ENCODE data around the gene C16orf54. TPM values are rescaled to one million over a fixed set of nuclear protein-coding genes. Genes with fewer than 3 reads are reported as not detected.
"Not testable (repeated sequence)": the region's sequence is repeated elsewhere in the genome, so short reads cannot be mapped to it uniquely, and the experiment has no call there.

C16orf54 gene
- total RNA-seq, 4 donors from 2014 or later, result 0.34 to 1.1 TPM; not detected in 2

- peaks cover 12% of the 10 kb centered on the region for H3K27me3 ChIP-seq
- 39% methylated on average over 10 of the region's 10 CpGs for WGBS
- H3K4me3 ChIP-seq, result no peak overlapping the region
- TF ChIP-seq CTCF (IDR thresholded peaks at IDR 0.05) (no peak), POLR2A (IDR thresholded peaks at IDR 0.05) (no peak), EP300 (IDR thresholded peaks at IDR 0.05) (no peak), POLR2AphosphoS5 (IDR thresholded peaks at IDR 0.05) (no peak)
- no peak for DNase-seq (ENCODE audit: low spot score in 2 of 2)
- no peak overlapping the region for H3K27ac ChIP-seq
- H3K4me1 ChIP-seq, result peaks cover under 1% of the 10 kb centered on the region
- H3K36me3 ChIP-seq, result no peaks in the 10 kb centered on the region
- H3K9me3 ChIP-seq, result no peaks in the 10 kb centered on the region
Measured at GRCh38 chr16:29779474-29779873, 33.7 kb upstream of the C16orf54 start.

DNA sequence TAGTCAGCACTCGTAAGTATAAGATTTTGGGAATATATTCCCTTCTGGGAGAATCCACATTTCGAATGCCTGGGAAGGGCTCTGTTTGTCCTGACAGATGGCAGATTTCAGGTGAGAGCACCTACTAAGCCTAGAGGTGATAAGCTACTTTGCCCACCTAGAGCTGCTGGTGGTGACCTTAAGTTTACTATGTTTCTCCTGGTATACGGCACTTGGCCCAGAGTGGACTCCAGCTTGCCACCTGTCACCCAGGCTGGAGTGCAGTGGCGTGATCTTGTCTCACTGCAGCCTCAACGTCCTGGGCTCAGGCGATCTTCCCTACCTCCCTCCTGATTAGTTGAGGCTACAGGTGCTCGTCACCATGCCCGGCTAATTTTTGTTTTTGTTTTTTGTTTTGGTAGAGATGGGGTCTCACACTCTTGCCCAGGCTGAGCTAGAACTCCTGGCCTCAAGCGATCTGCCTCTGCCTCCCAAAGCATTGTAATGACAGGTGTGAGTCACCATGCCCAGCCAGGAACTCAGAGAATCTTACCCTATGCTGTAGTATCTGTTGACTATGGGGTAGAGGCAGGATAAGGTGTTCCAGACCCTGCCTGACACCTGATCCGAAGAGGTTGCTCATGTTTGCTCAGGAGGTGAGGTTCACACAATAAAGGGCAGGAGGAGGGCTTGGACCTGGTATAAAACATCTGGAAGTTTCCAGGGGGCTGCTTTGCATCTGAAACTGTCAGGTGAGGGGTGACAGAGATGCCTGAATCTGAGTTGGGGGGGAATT lies 32.0 kb upstream of the C16orf54 start, which contains the start of gene ZG16:
Gene ZG16, plus strand, starts transcription at position 681 of the 775 bp plus-strand sequence. CDS start 1,011 bp downstream, outside the sequence.
- DNase-seq (ENCODE audit: low spot score in 2 of 2), result no peak
- H3K27ac ChIP-seq, result no peak within 1 kb of the TSS
- peaks cover 12% of the 10 kb centered on the region for H3K27me3 ChIP-seq
- no peaks in the 10 kb centered on the region for H3K4me1 ChIP-seq
- TF ChIP-seq CTCF (IDR thresholded peaks at IDR 0.05) (no peak), POLR2AphosphoS5 (IDR thresholded peaks at IDR 0.05) (no peak), POLR2A (IDR thresholded peaks at IDR 0.05) (no peak), EP300 (IDR thresholded peaks at IDR 0.05) (no peak)
- no peaks in the 10 kb centered on the region for H3K36me3 ChIP-seq
- H3K9me3 ChIP-seq, result no peaks in the 10 kb centered on the region
- no peak within 1 kb of the TSS for H3K4me3 ChIP-seq
- WGBS, result 88% methylated on average over 10 of the region's 10 CpGs

- Histone ChIP-seq H3K36me3 (no peaks in the 10 kb centered on the region), H3K9me3 (no peaks in the 10 kb centered on the region), H3K4me1 (no peaks in the 10 kb centered on the region), H3K27ac (no peak overlapping the region), H3K27me3 (peaks cover 12% of the 10 kb centered on the region), H3K4me3 (no peak overlapping the region)
- 57% methylated on average over 4 of the region's 4 CpGs for WGBS
- no peak for DNase-seq (ENCODE audit: low spot score in 2 of 2)
- TF ChIP-seq POLR2A (IDR thresholded peaks at IDR 0.05) (no peak), POLR2AphosphoS5 (IDR thresholded peaks at IDR 0.05) (no peak), EP300 (IDR thresholded peaks at IDR 0.05) (no peak), CTCF (IDR thresholded peaks at IDR 0.05) (no peak)
Measured at GRCh38 chr16:29775742-29776408, 30.1 kb upstream of the C16orf54 start.

DNA sequence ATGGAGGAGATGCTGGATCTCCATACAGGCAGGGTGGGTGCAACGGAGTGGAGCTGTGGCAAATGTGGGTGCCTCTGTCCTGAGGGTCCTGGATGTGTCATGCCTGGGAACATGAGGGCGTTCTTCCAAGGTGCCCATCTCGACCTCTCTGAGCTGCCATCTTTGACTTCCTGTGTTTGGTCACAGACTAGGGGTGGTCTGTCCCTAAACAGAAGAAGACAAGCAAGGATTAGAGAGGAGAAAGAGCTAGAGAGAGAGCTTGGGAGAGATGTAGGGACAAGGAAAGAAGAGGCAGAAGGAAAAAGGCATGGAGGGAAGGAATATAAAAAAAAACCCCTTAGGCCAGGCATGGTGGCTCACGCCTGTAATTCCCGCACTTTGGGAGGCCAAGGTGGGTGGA lies 28.9 kb upstream of the C16orf54 start:
- no peak overlapping the region for H3K27ac ChIP-seq
- 96% methylated on average over 5 of the region's 5 CpGs for WGBS
- H3K27me3 ChIP-seq, result peaks cover 8% of the 10 kb centered on the region
- no peak overlapping the region for H3K4me3 ChIP-seq
- H3K4me1 ChIP-seq, result no peaks in the 10 kb centered on the region
- DNase-seq (ENCODE audit: low spot score in 2 of 2), result no peak
- no peaks in the 10 kb centered on the region for H3K9me3 ChIP-seq
- TF ChIP-seq POLR2AphosphoS5 (IDR thresholded peaks at IDR 0.05) (no peak), EP300 (IDR thresholded peaks at IDR 0.05) (no peak)
- H3K36me3 ChIP-seq, result no peaks in the 10 kb centered on the region

GRCh38 chr16:29772330-29772729 lies 26.5 kb upstream of the C16orf54 start:
- H3K27ac ChIP-seq; H3K4me3 ChIP-seq; DNase-seq (ENCODE audit: low spot score in 2 of 2); H3K9me3 ChIP-seq; H3K36me3 ChIP-seq; H3K4me1 ChIP-seq; H3K27me3 ChIP-seq: not testable (repeated sequence)
- WGBS, result 91% methylated on average over 6 of the region's 7 CpGs

- no peak for DNase-seq (ENCODE audit: low spot score in 2 of 2)
- H3K4me3 ChIP-seq, result no peak overlapping the region
- H3K27ac ChIP-seq, result no peak overlapping the region
- H3K36me3 ChIP-seq, result no peaks in the 10 kb centered on the region
- H3K9me3 ChIP-seq, result no peaks in the 10 kb centered on the region
- TF ChIP-seq EP300 (IDR thresholded peaks at IDR 0.05) (no peak), CTCF (IDR thresholded peaks at IDR 0.05) (no peak), POLR2A (IDR thresholded peaks at IDR 0.05) (no peak), POLR2AphosphoS5 (IDR thresholded peaks at IDR 0.05) (no peak)
- 72% methylated on average over 7 of the region's 7 CpGs for WGBS
- no peaks in the 10 kb centered on the region for H3K27me3 ChIP-seq
- no peaks in the 10 kb centered on the region for H3K4me1 ChIP-seq
Measured at GRCh38 chr16:29770250-29770929, 24.6 kb upstream of the C16orf54 start.
